Heart left ventricle (tissue), 16 donors: ENCODE data around the gene DKK3. TPM values are rescaled to one million over a fixed set of nuclear protein-coding genes. Genes with fewer than 3 reads are reported as not detected.
A peak's percentile ranks its signal among the peaks of the same experiment; 100 is the strongest.

ENCODE experiments used
- ATAC-seq, 4 donors: fragments of 200-7000 bp; cut with Tn5 transposase; one replicate each; pipeline ENCODE4 v1.9.1; 2020 to 2022; ENCODE audit warnings: moderate library complexity in 4 of 4, mild to moderate bottlenecking in 3 of 4, moderate number of reproducible peaks in 1 of 4
- DNase-seq, 5 donors: peaks; one replicate each; pipeline ENCODE4 v3.0.0-alpha.2; 2020
- H3K27ac ChIP-seq, 12 donors: fragments of 200-600 bp; sonication (generic) in 4 of 12; one replicate each; pipeline versions ENCODE4 v1.5.0 to v1.8.0; 2016 to 2022; ENCODE audit warnings: mild to moderate bottlenecking in 2 of 12
- H3K27me3 ChIP-seq, 9 donors: fragments of 200-600 bp; sonication (generic) in 2 of 9; one replicate each; pipeline versions ENCODE4 v1.5.1 to v1.8.0; 2016 to 2022; ENCODE audit warnings: mild to moderate bottlenecking in 3 of 9
- H3K36me3 ChIP-seq, 9 donors: fragments of 200-600 bp; sonication (generic) in 2 of 9; one replicate each; pipeline versions ENCODE4 v1.5.0 to v1.8.0; 2018 to 2022; ENCODE audit warnings: mild to moderate bottlenecking in 2 of 9
- H3K4me1 ChIP-seq, 12 donors: fragments of 200-600 bp; sonication (generic) in 4 of 12; one replicate each; pipeline versions ENCODE4 v1.5.0 to v1.8.0; 2016 to 2022; ENCODE audit warnings: mild to moderate bottlenecking in 3 of 12
- H3K4me3 ChIP-seq, 12 donors: fragments of 200-600 bp; sonication (generic) in 4 of 12; one replicate each; pipeline versions ENCODE4 v1.5.0 to v1.8.0; 2017 to 2022; ENCODE audit warnings: mild to moderate bottlenecking in 9 of 12, moderate library complexity in 4 of 12
- H3K9me3 ChIP-seq, 12 donors: fragments of 200-600 bp; sonication (generic) in 4 of 12; one replicate each; pipeline versions ENCODE4 v1.5.0 to v1.8.0; 2016 to 2022; ENCODE audit warnings: mild to moderate bottlenecking in 1 of 12
- CTCF ChIP-seq, 12 donors: fragments of 200-600 bp; sonication (generic) in 4 of 12; IDR thresholded peaks; one replicate each; pipeline versions ENCODE4 v1.5.0 to v1.8.0; 2018 to 2022; ENCODE audit warnings: antibody characterized with exemption in 12 of 12, mild to moderate bottlenecking in 5 of 12
- POLR2A ChIP-seq, 2 donors: fragments of 450-650 bp; IDR thresholded peaks; one replicate each; pipeline ENCODE4 v1.6.1; 2017; ENCODE audit warnings: antibody characterized with exemption in 2 of 2, mild to moderate bottlenecking in 2 of 2, moderate library complexity in 2 of 2
- WGBS, 4 donors: extraction: QIAGEN DNeasy Blood & Tissue Kit in 2 of 4; methylation state at CpG; one replicate each; pipeline versions ENCODE4 v1.1.5 to v1.1.7; 2013 to 2018; 5-methylcytosine and 5-hydroxymethylcytosine counted together
- intact Hi-C, 10 donors: fragments of 100-400 bp; cut with DNase I; formaldehyde crosslinking; loops; one replicate each; pipeline versions ENCODE4 v1.11.1 to v1.14.2; 2022
- polyA plus RNA-seq, 2 donors: library from polyadenylated mRNA; stranded (reverse); fragments of 200-250 nt; gene quantifications; one replicate each; pipeline ENCODE4 v1.2.3, GENCODE V29; 2013
- total RNA-seq, 9 donors: library from RNA; depleted of rRNA in 2 of 9; stranded (reverse); fragments of >200 nt in 2 of 9; fragmentation: NEBNext Ultra II Directional in 3 of 9; extraction: Animal tissue kit (Norgen Biotek cat#: 25700) in 3 of 9; gene quantifications; one replicate each; pipeline versions ENCODE4 v1.1.0 to v1.2.4, GENCODE V29; 2016 to 2023
- donor health status: ischemic (EF 13 %, LVEDD 7.1; RV severe dilation, severe dysfunction).
- donor health status: healthy with polysubstance abuse.
- donor health status: DM: no; HTN: yes; CAD: no.
- donor health status: DM: no; HTN: no; CAD: no.
- donor health status: ischemic (EF 25% LVEDD 6.9; RV normal size, moderate dysfunction).
- donor health status: ischemic (EF 25% LVEDD 5.7; RV mildly dilated, moderate dysfunction).
- donor health status: healthy.
- donor health status: DM: yes; HTN: yes; CAD: no.
- donor health status: ischemic (EF 35%, LVEDD 5.7; RV mildly dilated, moderate dysfunction).
- donor health status: nonischemic (EF 11% LVEDD 7.7; RV severe dilation, severe dysfunction).
- donor health status: DM: yes; HTN: yes; CAD: no.
- donor health status: PGD.
- donor health status: ischemic (EF 29% LVEDD 5.4; RV normal size, mild dysfunction).
- donor health status: nonischemic (EF 23%, LVEDD 6.1; RV moderate dilation, normal function).

DKK3 gene
- total and polyA plus RNA-seq, 11 donors, result 117 to 851 (median 707) TPM

GRCh38 chr11:11961399-11962028 is 46.9 kb downstream of the DKK3 start:
- no peaks in the 10 kb centered on the region for H3K27me3 ChIP-seq
- DNase-seq (no peak), ATAC-seq (no peak)
- 85 to 96% (median 92%) methylated on average over 3 of the region's 3 CpGs for WGBS, 4 donors
- peaks cover 0 to 58% (median 22%) of the 10 kb centered on the region in 12 donors for H3K4me1 ChIP-seq
- peaks cover 0 to 37% (median 22%) of the 10 kb centered on the region in 9 donors for H3K36me3 ChIP-seq
- no peak for TF ChIP-seq CTCF (IDR thresholded peaks at IDR 0.05)
- no peak for TF ChIP-seq POLR2A (IDR thresholded peaks at IDR 0.05)
- intact Hi-C loops, result no loop called here
- peak overlapping the region in 3 of 12 donors; percentile 5 to 54 (median 21) for H3K27ac ChIP-seq
- H3K9me3 ChIP-seq, result peaks cover 0 to 7% (median 0%) of the 10 kb centered on the region in 12 donors
- no peak overlapping the region for H3K4me3 ChIP-seq

GRCh38 chr11:11960687-11961086 is 47.7 kb downstream of the DKK3 start:
- intact Hi-C loops, result no loop called here

GRCh38 chr11:11959601-11960000 is 48.8 kb downstream of the DKK3 start:
- Histone ChIP-seq H3K4me1 (peaks cover 0 to 40% (median 15%) of the 10 kb centered on the region in 12 donors), H3K27me3 (no peaks in the 10 kb centered on the region), H3K9me3 (peaks cover 0 to 7% (median 0%) of the 10 kb centered on the region in 12 donors), H3K4me3 (no peak overlapping the region), H3K27ac (no peak overlapping the region), H3K36me3 (peaks cover 0 to 50% (median 40%) of the 10 kb centered on the region in 9 donors)
- intact Hi-C loops, result no loop called here
- no peak for TF ChIP-seq CTCF (IDR thresholded peaks at IDR 0.05)
- no peak for TF ChIP-seq POLR2A (IDR thresholded peaks at IDR 0.05)
- ATAC-seq, result no peak
- no peak for DNase-seq

More at GRCh38 chr11:11960687-11961086, 47.7 kb downstream of the DKK3 start:
- no peak for DNase-seq
- peak overlapping the region in 1 of 12 donors; percentile 21 for H3K27ac ChIP-seq
- no peaks in the 10 kb centered on the region for H3K27me3 ChIP-seq
- no peak for TF ChIP-seq CTCF (IDR thresholded peaks at IDR 0.05)
- no peak for TF ChIP-seq POLR2A (IDR thresholded peaks at IDR 0.05)
- no peak overlapping the region for H3K4me3 ChIP-seq
- ATAC-seq, result no peak
- peaks cover 0 to 51% (median 21%) of the 10 kb centered on the region in 12 donors for H3K4me1 ChIP-seq
- H3K9me3 ChIP-seq, result peaks cover 0 to 7% (median 0%) of the 10 kb centered on the region in 12 donors
- WGBS, 4 donors, result 79 to 96% (median 93%) methylated on average over 1 of the region's 1 CpG
- peaks cover 0 to 44% (median 29%) of the 10 kb centered on the region in 9 donors for H3K36me3 ChIP-seq

GRCh38 chr11:11958403-11959231 is 49.8 kb downstream of the DKK3 start:
- no peak for DNase-seq

More at GRCh38 chr11:11958403-11959231, 49.8 kb downstream of the DKK3 start:
- no peak overlapping the region for H3K4me3 ChIP-seq
- peaks cover 0 to 59% (median 50%) of the 10 kb centered on the region in 9 donors for H3K36me3 ChIP-seq
- no peak for ATAC-seq
- WGBS, 4 donors, result 74 to 83% (median 79%) methylated on average over 11 of the region's 11 CpGs
- peaks cover 0 to 7% (median 0%) of the 10 kb centered on the region in 12 donors for H3K9me3 ChIP-seq
- no peak for TF ChIP-seq CTCF (IDR thresholded peaks at IDR 0.05)
- TF ChIP-seq POLR2A (IDR thresholded peaks at IDR 0.05), result no peak
- H3K27ac ChIP-seq, result no peak overlapping the region
- intact Hi-C loops, result no loop called here
- peaks cover 0 to 32% (median 10%) of the 10 kb centered on the region in 12 donors for H3K4me1 ChIP-seq
- H3K27me3 ChIP-seq, result no peaks in the 10 kb centered on the region
